AG08395 (cell line): ENCODE data around the gene PGGHG.
"Not testable (repeated sequence)": the region's sequence is repeated elsewhere in the genome, so short reads cannot be mapped to it uniquely, and the experiment has no call there.

Source experiments
- DNase-seq: peaks from one replicate; pipeline ENCODE4 v3.0.0; 2012; ENCODE audit warnings: mixed read lengths, low spot score

PGGHG gene

GRCh38 chr11:285021-285893 is 3.7 kb upstream of the PGGHG start:
- no peak for DNase-seq

GRCh38 chr11:285894-286220 is 3.1 kb upstream of the PGGHG start:
- no peak for DNase-seq

DNA sequence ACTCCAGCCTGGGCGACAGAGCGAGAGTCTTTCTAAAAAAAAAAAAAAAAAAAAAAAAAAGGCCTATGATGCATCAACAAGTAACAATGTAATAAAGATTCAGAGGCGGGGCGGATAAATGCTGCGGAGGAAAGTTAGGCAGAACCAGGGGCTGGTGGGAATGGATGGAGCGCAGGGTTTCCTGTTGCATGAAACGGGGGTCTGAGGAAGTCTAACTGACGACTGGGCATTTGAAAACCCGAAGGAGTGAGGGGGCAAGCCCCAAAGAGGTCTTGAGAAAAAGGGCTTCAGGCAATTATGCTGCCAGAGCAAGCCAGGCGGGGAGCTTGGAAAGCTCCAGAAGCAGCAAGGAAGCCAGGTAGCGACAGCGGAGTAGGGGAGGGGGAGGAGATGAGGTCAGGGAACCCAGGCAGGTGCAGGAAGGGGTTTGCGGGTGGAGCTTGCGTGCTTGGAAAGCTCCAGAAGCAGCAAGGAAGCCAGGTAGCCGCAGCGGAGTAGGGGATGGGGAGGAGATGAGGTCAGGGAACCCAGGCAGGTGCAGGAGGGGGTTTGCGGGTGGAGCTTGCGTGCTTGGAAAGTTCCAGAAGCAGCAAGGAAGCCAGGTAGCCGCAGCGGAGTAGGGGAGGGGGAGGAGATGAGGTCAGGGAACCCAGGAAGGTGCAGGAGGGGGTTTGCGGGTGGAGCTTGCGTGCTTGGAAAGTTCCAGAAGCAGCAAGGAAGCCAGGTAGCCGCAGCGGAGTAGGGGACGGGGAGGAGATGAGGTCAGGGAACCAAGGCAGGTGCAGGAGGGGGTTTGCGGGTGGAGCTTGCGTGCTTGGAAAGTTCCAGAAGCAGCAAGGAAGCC is 1.7 kb upstream of the PGGHG start:
- not testable (repeated sequence) for DNase-seq

- no peak for DNase-seq
These were observed 977 bp upstream of the PGGHG start for GRCh38 chr11:287821-288477.

DNA sequence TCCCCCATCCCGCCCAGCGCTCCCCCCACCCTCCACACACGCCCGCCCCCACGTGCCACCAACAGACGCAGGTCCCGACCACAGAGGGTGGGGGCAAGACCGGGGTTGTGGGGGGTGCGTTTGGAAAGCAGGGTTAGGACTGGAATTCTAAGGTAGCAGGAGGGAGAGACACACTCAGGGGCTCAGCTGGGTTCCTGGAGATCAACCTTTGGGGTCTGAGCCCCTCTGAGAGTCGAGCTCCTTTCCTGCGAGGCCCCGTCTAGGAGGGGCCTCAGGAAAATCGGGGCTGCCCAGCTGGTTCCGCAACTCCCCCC is 429 bp downstream of the PGGHG start:
- DNase-seq, result no peak

GRCh38 chr11:289712-290620 is 1.0 kb downstream of the PGGHG start:
- no peak for DNase-seq

DNA sequence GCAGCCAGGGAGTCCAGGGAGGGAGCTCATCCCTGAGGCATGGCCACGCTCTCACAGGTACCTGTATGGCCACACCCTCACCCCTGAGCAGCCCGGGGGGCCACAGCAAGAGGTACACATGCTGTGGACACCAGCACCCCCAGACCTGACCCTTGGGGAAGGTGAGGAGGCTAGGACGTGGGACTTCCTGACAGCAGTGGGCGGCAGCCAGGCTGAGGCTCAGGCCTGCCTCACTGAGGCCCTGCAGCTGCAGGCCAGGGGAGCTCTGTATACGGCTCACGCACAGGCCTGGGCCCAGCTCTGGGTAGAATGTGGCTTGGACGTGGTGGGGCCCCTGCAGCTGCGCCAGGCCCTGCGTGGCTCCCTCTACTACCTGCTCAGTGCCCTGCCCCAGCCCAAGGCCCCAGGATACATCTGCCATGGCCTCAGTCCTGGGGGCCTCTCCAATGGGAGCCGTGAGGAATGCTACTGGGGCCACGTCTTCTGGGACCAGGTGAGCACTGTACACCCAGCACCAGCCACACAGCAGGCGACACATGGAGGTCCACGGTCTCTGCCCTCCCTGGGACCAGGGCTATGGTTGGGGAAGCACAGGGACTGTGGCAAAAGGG is 1.8 kb downstream of the PGGHG start:
- no peak for DNase-seq

GRCh38 chr11:291281-292210 is 2.6 kb downstream of the PGGHG start:
- no peak for DNase-seq

GRCh38 chr11:292211-293121 is 3.5 kb downstream of the PGGHG start:
- no peak for DNase-seq

- DNase-seq, result no peak
These were observed 4.4 kb downstream of the PGGHG start for GRCh38 chr11:293271-293851.

GRCh38 chr11:293852-294661 is 5.1 kb downstream of the PGGHG start:
- DNase-seq, result no peak

DNA sequence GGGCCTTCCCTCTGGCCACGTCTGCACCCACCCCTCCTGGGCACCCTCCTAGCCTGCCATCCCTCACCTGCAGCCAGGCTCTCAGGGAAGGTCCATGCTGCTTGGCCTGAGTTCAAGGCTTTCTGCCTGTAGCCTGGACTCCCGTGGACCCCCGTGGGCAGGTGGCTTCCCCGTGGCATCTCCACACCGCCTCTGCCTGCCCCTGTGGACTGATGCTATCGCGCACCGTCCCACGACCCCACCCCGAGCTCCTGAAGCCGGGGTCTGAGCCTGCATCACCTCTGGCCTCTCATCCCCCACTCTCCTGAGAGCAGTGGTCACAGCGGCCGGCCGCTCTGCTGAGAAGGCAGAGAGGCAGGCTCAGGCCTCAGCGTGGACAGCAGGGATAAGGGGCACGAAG is 5.9 kb downstream of the PGGHG start:
- DNase-seq, result no peak

DNA sequence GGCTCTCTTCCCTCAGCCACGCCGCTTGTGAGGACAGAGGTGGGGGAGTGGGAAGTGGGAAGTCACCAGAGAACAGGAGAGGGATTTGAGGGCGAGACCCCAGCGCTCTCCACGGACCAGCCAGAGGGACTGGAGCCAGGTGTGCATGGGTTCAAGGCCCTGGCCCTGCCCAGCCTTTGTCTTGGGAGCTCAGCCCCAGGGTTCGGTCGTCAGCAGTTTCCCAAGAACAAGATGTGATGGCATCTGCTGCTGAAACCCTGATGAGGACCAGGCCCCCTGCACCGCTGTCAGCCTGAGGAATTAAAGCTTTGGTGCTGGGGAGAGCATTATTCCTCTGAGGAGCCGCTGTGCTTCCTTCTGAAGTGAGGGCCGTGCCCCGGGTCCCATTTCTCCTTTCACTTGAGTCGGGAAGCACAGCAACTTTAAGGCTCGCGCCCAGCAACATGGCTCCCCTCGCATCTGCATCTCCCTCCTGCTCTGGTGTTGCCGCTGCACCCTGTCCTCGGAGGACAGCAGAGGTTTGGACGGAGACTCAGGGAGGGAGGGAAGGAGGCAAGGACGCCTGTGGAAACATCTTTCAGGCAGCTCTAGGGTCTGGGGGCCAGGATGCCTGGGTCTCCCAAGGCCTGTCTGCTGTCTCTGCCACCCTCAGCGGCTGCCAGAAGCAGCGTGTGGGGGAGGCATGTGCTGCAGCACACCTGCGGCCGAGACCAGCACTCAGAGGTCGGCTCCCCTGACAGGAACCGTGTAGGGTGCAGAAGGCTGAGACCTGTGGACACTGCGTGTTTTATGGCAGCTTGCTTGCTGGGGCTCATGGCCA is 6.6 kb downstream of the PGGHG start:
- DNase-seq, result no peak

- DNase-seq, result no peak
These were observed 7.5 kb downstream of the PGGHG start for GRCh38 chr11:296171-297050.

GRCh38 chr11:297051-297585 is 8.2 kb downstream of the PGGHG start:
- no peak for DNase-seq
